Activated CD4-positive, alpha-beta memory T cell treated with anti-CD3 and anti-CD28 coated beads for 36 hours (primary cell): Measurements from ENCODE around the gene MTCH1. TPM values are rescaled to one million over a fixed set of nuclear protein-coding genes. Genes with fewer than 3 reads are reported as not detected.

Experiments
- CTCF ChIA-PET: fragments of 350-600 bp; sonication (Branson Sonifier 250); formaldehyde crosslinking; loops from one replicate; lab custom pipeline; 2021; ENCODE audit warnings: antibody characterized with exemption, inconsistent platforms; lab: Charles Lee
- POLR2A ChIA-PET: fragments of 350-600 bp; sonication (Branson Sonifier 250); formaldehyde crosslinking; loops from one replicate; lab custom pipeline; 2021; ENCODE audit warnings: antibody characterized with exemption; lab: Charles Lee
- DNase-seq: peaks from one replicate; pipeline ENCODE4 v3.0.0-alpha.2; 2020
- H3K27ac Mint-ChIP-seq: one replicate; pipeline ENCODE4 v1.8.0; 2021; ENCODE audit warnings: mixed read lengths
- H3K27me3 Mint-ChIP-seq: one replicate; pipeline ENCODE4 v1.8.0; 2021; ENCODE audit warnings: mixed read lengths
- H3K36me3 Mint-ChIP-seq: one replicate; pipeline ENCODE4 v1.8.0; 2021; ENCODE audit warnings: mixed read lengths
- H3K4me1 Mint-ChIP-seq: one replicate; pipeline ENCODE4 v1.8.0; 2021; ENCODE audit warnings: low read depth, mixed read lengths
- H3K4me3 Mint-ChIP-seq: one replicate; pipeline ENCODE4 v1.8.0; 2021; ENCODE audit warnings: mild to moderate bottlenecking, mixed read lengths
- H3K9me3 Mint-ChIP-seq: one replicate; pipeline ENCODE4 v1.8.0; 2021; ENCODE audit warnings: mixed read lengths
- intact Hi-C: fragments of 100-400 bp; cut with micrococcal nuclease; formaldehyde crosslinking; loops from one replicate; pipeline ENCODE4 v1.15.1; 2023
- total RNA-seq, 2 experiments: library from RNA; stranded (reverse); gene quantifications; one replicate each; pipeline ENCODE4 v1.2.3, GENCODE V29; 2021

The MTCH1 gene
- total RNA-seq, 2 experiments from 2014 or later: 109 to 114 TPM

DNA sequence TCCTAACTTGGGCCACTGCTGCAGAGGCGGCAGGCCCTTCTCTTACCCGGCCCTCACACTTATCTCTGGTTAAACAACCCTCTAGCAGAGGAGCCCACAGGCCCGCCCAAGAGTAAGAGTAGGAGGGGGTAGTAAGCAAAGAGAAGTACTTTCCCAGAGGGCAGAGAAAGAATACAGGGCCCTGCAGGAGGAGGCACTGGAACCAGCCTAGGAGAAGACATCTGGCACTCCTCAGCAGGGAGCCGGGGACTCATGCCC lies 10.1 kb downstream of the MTCH1 start:
- no peaks in the 10 kb centered on the region for H3K9me3 Mint-ChIP-seq
- ChIA-PET POLR2A (no interaction called here), CTCF (interaction anchor here (1.2 to 2.2 kb wide), 4 partner anchors 9 to 91 kb away, joined by 3 to 9 read pairs (median 4); partner anchors contain the start of gene C6orf89)
- peaks cover 14% of the 10 kb centered on the region for H3K4me1 Mint-ChIP-seq
- peaks cover 44% of the 10 kb centered on the region for H3K36me3 Mint-ChIP-seq
- no peaks in the 10 kb centered on the region for H3K27me3 Mint-ChIP-seq
- intact Hi-C loops: no loop called here
- H3K4me3 Mint-ChIP-seq: no peak overlapping the region
- no peak for DNase-seq
- no peak overlapping the region for H3K27ac Mint-ChIP-seq

DNA sequence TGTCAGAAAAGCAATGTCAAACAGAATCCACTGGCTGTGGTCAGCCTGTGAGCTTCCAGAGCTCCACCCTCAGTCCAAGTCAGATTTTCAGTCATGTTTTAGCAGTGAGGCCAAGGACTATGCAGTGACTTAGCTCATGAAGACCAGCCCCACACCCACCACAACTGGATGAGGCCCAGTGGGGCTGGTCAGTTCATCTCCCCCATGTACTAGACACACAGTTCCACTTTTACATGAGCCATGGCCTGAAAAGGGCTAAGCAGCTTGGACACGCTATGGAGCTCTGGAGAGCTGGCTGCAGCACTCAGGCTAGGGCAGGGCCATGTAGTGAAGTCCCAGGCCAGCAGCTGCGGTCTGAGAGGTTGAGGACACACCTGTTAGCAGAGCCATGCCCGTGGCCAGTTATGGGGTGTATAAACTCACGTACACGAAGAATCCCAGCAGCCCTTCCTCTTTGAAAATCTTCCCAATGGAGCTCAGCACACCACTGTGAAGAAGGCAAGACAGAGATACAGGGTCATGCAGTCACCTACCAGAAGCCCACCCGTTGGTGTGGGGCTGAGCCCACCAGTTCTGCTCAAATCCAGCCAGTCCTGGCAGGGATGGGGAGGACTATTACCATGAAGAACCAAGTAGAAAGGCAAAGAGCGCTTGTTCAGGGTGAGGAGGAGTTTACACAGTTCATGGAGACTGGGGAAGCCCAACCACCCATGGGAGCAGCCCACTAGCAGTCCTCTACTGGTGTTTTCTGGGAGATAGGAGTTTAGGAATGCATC lies 10.6 kb downstream of the MTCH1 start:
- POLR2A ChIA-PET: no interaction called here
- Mint-ChIP-seq H3K27ac (no peak overlapping the region), H3K4me3 (no peak overlapping the region), H3K4me1 (peaks cover 9% of the 10 kb centered on the region), H3K9me3 (no peaks in the 10 kb centered on the region), H3K36me3 (peaks cover 44% of the 10 kb centered on the region), H3K27me3 (no peaks in the 10 kb centered on the region)
- DNase-seq: no peak
- CTCF ChIA-PET: interaction anchor here (1.2 to 2.2 kb wide), 4 partner anchors 10 to 90 kb away, joined by 3 to 9 read pairs (median 4); partner anchors contain the start of gene C6orf89
- intact Hi-C loops: no loop called here

DNA sequence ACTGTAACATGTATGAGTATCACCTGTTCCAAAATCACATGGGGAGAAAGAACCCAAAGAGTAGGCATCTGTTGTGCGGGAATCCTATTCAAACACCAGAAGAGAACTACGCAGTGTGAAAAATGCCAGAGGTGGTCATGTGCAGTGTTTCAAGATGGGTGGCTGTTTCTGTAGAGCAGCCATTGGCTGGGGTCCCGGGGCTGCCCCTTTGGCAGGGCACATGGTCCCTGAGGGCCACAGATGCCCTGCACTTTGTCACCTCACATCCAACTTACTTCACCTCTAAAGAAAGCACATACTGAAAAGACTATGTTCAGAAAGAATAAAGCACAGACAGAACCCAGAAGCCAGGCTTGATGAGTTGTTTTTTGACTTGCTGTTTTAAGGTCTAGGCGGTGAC lies 12.3 kb downstream of the MTCH1 start:
- H3K27me3 Mint-ChIP-seq: no peaks in the 10 kb centered on the region
- H3K4me1 Mint-ChIP-seq: no peaks in the 10 kb centered on the region
- ChIA-PET POLR2A (no interaction called here), CTCF (interaction anchor here (0.7 kb wide), 1 partner anchor 191 kb away, joined by 3 read pairs; no protein-coding TSS in a partner anchor)
- H3K4me3 Mint-ChIP-seq: no peak overlapping the region
- intact Hi-C loops: no loop called here
- H3K27ac Mint-ChIP-seq: no peak overlapping the region
- no peak for DNase-seq
- peaks cover 51% of the 10 kb centered on the region for H3K36me3 Mint-ChIP-seq
- no peaks in the 10 kb centered on the region for H3K9me3 Mint-ChIP-seq

DNA sequence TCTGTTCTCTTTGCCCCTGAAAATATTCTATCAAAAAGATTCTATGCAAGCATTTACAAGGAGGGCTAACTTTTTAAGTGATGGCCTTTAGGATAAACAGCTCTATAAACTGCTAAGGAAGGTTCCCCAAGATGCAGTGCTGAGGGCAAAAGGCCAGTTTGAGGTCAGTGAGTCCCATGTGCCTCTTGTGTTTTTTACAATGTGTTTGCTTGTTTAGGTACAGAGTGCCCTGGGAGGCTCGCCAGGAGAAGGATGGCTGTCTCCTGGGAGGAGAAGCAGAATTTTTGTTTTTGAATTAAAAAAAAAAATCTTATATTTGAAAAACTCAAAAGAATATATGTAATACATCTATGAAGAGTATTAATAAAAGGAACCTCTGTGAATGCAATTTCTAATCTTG lies 12.8 kb downstream of the MTCH1 start:
- H3K4me3 Mint-ChIP-seq: no peak overlapping the region
- H3K27ac Mint-ChIP-seq: no peak overlapping the region
- ChIA-PET POLR2A (no interaction called here), CTCF (no interaction called here)
- H3K4me1 Mint-ChIP-seq: no peaks in the 10 kb centered on the region
- no peak for DNase-seq
- H3K36me3 Mint-ChIP-seq: peaks cover 54% of the 10 kb centered on the region
- intact Hi-C loops: no loop called here
- H3K9me3 Mint-ChIP-seq: no peaks in the 10 kb centered on the region
- no peaks in the 10 kb centered on the region for H3K27me3 Mint-ChIP-seq

DNA sequence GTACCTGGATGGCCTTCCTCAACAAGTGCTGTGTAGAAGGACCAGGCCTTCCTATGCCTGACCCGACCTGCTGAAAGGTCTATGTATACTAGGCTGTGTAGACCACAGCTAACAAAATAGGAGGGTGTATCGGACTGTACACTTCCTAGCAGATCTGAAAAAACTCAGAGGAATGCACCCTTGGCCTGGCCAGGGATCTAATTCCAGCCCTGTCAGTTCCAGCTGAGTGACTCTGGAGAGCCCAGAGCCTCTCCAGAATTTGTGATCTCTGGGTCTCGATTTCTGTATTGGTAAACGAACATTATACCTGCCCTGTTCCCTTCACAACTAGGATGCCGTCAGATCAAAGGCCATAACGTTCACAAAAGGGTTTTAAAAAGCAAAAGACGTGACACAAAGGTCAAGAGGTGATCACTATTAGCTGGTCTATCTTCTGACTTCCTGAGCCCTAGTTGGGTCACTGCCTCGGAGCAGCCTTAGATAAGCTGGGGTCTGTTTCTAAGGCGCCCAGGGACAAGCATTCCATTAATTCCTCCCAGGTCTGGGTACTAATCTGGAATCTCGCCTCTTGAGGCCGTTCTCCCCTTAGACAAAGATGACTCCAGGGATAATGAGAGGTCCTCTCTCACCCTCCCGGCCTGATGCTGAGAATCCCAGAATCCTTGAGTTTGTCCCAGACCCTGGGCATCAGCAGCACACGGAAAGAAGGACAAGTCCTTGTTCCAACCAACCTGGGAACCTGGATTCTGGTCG lies 13.9 kb downstream of the MTCH1 start:
- intact Hi-C loops: no loop called here
- H3K27me3 Mint-ChIP-seq: no peaks in the 10 kb centered on the region
- peaks cover 55% of the 10 kb centered on the region for H3K36me3 Mint-ChIP-seq
- ChIA-PET CTCF (no interaction called here), POLR2A (no interaction called here)
- no peaks in the 10 kb centered on the region for H3K4me1 Mint-ChIP-seq
- no peaks in the 10 kb centered on the region for H3K9me3 Mint-ChIP-seq
- peak overlapping the region; percentile 33 for H3K27ac Mint-ChIP-seq
- H3K4me3 Mint-ChIP-seq: no peak overlapping the region
- DNase-seq: no peak

DNA sequence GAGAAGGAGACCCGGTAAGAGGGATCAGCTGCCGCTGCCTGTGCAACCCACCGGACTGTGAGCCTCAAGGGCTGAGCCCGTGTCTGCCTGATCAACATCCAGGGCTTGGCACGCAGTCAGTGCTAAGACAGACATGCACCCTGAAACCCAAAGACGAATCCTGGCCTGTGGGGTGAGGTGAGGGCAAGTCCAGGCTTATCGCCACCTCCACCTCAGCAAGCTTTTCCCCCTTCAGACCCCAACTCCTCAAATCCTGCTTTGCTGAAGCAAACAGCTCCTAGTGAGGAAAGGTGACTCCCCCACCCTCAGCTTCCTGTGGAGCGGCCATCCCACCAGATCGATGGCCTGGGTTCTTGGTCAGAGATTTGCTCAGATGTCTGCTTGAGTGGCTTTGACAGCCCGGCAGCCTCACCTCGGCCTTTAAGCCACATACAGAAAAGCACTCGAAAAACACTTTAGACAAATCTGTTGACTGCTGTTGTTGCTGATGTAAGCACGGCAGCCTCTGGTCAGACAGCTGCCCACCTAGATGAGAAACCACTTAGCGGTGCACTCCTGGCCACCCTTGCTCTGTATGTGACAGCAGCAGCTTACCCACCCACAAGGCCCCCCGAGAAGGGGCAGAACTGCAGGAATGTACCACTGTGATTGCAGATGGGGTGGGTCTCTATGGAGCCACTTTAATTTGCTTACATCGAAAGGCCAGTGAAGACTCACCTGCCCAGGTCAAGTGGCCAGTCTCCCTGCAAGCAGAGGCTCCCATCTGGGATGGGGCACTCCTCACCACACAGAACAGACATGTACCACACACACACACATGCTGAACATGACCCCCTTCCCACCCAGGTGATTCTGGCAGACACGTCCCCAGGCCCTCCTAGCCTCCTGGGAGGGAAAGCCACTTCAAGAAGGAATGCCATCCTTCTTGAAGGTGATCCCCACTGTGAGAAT lies 14.8 kb downstream of the MTCH1 start:
- Mint-ChIP-seq H3K27ac (peak overlapping the region; percentile 33), H3K27me3 (no peaks in the 10 kb centered on the region), H3K4me1 (no peaks in the 10 kb centered on the region), H3K36me3 (peaks cover 47% of the 10 kb centered on the region), H3K9me3 (no peaks in the 10 kb centered on the region), H3K4me3 (no peak overlapping the region)
- CTCF ChIA-PET: no interaction called here
- intact Hi-C loops: no loop called here
- no peak for DNase-seq
- POLR2A ChIA-PET: no interaction called here

DNA sequence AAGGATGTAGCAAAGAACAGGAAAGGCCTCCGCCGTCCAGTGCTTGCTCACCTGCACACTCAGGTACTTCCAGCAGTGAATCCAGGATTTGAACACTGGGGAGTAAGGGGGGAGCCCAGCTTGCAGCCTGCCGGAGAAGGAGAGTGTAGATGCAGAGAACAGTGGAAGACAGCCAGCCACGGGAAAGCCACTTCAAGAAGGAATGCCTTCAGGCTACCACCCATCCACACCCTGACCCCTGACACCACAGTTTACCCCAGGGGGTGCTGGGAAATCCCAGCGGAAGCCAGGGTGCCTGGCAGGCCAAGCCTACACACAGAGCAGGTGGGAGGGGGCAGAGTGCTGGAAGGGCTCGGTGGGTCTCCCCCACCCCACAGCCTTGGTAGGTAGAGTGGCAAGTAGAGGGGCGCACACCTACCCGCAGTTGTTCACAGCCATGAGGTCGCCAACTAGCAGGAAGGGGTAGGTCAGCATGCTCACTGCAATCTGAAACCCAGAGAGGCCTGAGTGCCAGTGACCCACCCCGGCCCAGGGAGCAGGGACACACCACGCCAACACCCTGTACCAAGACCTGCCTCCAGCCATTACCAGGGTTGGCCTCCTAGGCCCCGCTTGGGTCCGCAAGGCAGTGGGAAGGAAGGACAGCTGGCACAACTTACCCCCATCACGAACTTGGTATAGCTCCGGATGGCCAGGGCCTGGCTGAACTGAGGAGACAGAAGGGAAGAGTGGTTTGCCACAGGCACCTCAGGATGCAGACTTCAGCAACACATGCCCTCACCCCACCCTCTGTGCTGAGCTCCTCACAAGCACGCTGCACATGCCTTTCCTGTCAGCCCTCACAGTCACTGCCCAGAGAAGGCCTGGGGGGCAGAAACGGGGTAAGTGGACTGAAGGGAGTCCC lies 15.8 kb downstream of the MTCH1 start:
- no peak for DNase-seq
- Mint-ChIP-seq H3K36me3 (peaks cover 37% of the 10 kb centered on the region), H3K27me3 (no peaks in the 10 kb centered on the region), H3K9me3 (no peaks in the 10 kb centered on the region), H3K4me1 (peaks cover 5% of the 10 kb centered on the region), H3K4me3 (no peak overlapping the region), H3K27ac (no peak overlapping the region)
- POLR2A ChIA-PET: no interaction called here
- intact Hi-C loops: no loop called here
- CTCF ChIA-PET: no interaction called here

DNA sequence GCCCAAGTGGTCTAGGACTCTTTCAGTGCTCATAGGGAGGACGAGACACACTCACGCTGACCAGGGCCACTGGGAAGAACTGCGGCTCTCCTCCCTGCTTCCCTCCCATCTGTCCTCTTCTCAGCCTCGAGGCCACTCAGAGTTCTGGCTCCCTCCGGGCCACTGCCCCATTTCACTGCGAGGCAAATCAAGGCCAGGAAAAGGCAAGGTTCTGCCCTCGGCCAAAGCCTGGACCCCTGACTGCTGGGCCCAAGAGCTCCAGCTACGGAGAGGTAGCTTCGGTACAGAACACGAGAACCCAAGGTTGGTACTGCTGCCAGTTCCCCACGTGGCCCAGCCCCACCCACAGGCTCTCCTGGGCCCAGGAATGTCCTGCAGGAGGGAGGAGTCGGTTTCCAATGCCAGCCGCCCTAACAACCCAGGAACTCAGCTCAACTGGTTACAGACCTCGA lies 16.7 kb downstream of the MTCH1 start:
- Mint-ChIP-seq H3K27ac (no peak overlapping the region), H3K36me3 (peaks cover 30% of the 10 kb centered on the region)
- CTCF ChIA-PET: no interaction called here

DNA sequence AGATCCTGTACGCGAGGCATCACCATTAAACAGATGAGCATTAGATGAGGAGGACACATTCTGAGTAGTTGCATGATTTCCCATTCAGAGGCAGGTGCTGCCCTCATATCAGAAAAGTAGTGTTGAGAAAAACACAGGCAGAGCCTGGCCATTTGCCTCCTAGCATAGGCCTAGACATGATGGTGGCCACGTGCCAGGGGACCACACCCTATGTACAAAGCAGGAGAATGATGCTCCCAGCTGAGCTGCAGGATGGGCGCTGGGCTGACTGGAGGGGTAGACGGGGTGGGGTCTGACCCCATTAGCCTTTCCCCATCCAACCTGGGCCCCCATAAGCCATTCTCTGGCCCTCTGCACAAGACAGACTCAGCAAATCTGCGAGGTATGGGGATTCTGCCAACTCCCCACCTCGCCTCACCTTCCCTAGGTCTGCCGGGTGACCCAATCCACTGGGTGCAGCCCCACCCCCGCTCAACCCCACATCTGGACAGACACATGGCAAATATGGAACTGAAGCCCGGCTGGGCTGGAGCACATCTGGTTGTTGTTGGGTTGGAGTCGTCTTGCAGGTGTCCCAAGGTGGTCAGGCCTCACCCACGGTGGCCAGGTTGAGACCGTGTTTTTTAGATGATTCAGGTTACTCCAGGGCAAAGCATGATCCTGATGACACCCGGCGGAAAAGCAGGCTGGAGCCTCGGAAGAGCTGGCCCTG lies 17.6 kb downstream of the MTCH1 start:
- intact Hi-C loops: no loop called here
- Mint-ChIP-seq H3K4me3 (no peak overlapping the region), H3K4me1 (peaks cover 22% of the 10 kb centered on the region), H3K27me3 (no peaks in the 10 kb centered on the region), H3K36me3 (peaks cover 30% of the 10 kb centered on the region), H3K9me3 (no peaks in the 10 kb centered on the region), H3K27ac (no peak overlapping the region)
- no peak for DNase-seq
- ChIA-PET POLR2A (no interaction called here), CTCF (no interaction called here)

More for the DNA sequence above, 16.7 kb downstream of the MTCH1 start:
- intact Hi-C loops: no loop called here
- Mint-ChIP-seq H3K27me3 (no peaks in the 10 kb centered on the region), H3K4me1 (peaks cover 14% of the 10 kb centered on the region), H3K9me3 (no peaks in the 10 kb centered on the region), H3K4me3 (no peak overlapping the region)
- POLR2A ChIA-PET: no interaction called here
- no peak for DNase-seq

DNA sequence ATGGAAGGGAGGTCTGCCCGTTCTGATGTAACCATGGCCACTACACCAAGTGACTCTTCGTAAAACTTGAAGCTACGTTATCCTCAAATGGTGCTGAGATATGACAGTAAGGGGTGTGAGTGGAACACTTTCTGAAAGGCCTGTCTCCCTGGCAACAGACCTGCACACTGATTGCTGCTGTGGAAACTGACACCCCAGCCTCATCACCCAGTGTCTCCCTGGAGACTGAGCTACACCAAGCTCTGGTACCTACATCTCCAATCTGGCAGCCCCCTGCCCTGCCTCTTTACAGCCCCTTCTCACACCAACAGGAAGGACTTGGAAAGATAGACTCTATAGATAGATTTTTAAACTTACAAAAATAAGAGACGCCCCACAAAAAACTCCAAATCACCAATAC lies 18.2 kb downstream of the MTCH1 start:
- Mint-ChIP-seq H3K9me3 (no peaks in the 10 kb centered on the region), H3K36me3 (peaks cover 30% of the 10 kb centered on the region), H3K27me3 (no peaks in the 10 kb centered on the region), H3K27ac (no peak overlapping the region), H3K4me3 (no peak overlapping the region), H3K4me1 (peaks cover 29% of the 10 kb centered on the region)
- ChIA-PET POLR2A (no interaction called here), CTCF (no interaction called here)
- DNase-seq: no peak
- intact Hi-C loops: no loop called here

DNA sequence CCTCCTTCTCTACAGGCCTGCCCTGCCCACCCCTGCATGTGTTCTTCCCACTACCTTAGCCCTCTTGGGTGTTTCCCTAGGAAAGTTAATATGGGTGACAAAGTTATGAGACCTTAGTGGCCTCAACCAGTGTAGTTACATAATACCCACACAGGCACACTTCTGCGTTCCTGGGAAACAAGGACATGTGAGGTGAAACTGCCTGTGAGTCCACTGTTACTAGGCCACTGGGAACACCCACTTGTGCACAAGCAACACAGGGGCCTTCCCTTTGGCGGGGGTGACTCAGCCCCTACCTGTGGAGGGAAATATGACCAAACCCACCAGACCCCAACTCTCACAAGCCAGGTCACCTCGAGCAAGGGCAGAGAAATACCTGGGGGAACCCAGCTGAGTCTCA lies 18.7 kb downstream of the MTCH1 start:
- intact Hi-C loops: no loop called here

More for the DNA sequence above, 18.7 kb downstream of the MTCH1 start:
- POLR2A ChIA-PET: no interaction called here
- DNase-seq: no peak
- Mint-ChIP-seq H3K36me3 (peaks cover 29% of the 10 kb centered on the region), H3K9me3 (no peaks in the 10 kb centered on the region), H3K27me3 (no peaks in the 10 kb centered on the region), H3K27ac (no peak overlapping the region), H3K4me1 (peaks cover 32% of the 10 kb centered on the region), H3K4me3 (no peak overlapping the region)
- CTCF ChIA-PET: no interaction called here
